HCT116 (cell line): ENCODE measurements around the gene CDKAL1. TPM values are rescaled to one million over a fixed set of nuclear protein-coding genes. Genes with fewer than 3 reads are reported as not detected.

Experiments
- ATAC-seq: fragments of 200-7000 bp; cut with Tn5 transposase; 2 replicates; pipeline ENCODE4 v1.9.1; 2020; ENCODE audit warnings: mild to moderate bottlenecking, moderate library complexity
- BruUV-seq: library from RNA; stranded (reverse); fragments of 400-500 nt; replicated peaks from 2 replicates; lab custom pipeline; 2021; lab: Mats Ljungman, UMichigan
- CTCF ChIA-PET: fragments of 300-600 bp; sonication (Branson Sonifier 250); formaldehyde crosslinking; loops from one replicate; lab custom pipeline; 2021; ENCODE audit warnings: antibody characterized with exemption; lab: Charles Lee
- POLR2A ChIA-PET: fragments of 300-600, 350-600 bp; sonication (Branson Sonifier 250); formaldehyde crosslinking; loops from one replicate; lab custom pipeline; 2021; ENCODE audit warnings: antibody characterized with exemption; lab: Charles Lee
- RAD21 ChIA-PET, 2 experiments: fragments of 300-600 bp; sonication (Branson Sonifier 250); formaldehyde crosslinking; loops; one replicate each; lab custom pipeline; 2023; ENCODE audit warnings: low total read pairs in 2 of 2; ENCODE audit not compliant: uncharacterized antibody in 2 of 2, unreplicated experiment in 2 of 2, low non-redundant PET in 1 of 2; lab: Charles Lee
- DNase-seq: peaks from one replicate; pipeline ENCODE4 v3.0.0-alpha.2; 2010; ENCODE audit warnings: low read depth, low spot score
- H2AFZ ChIP-seq: fragments of 200-600 bp; shearing (Covaris generic), sonication (generic); 2 replicates; pipeline ENCODE4 v1.6.1; 2017; ENCODE audit warnings: low read depth, mixed run types, mixed read lengths, antibody characterized with exemption, low read length; ENCODE audit not compliant: poor library complexity, severe bottlenecking
- H3K27ac ChIP-seq: 2 replicates; pipeline ENCODE4 v1.5.1; 2012; ENCODE audit warnings: low read depth, low read length
- H3K27me3 ChIP-seq: fragments of 200-600 bp; sonication (generic); 2 replicates; pipeline ENCODE4 v1.6.1; 2016; ENCODE audit warnings: mixed run types, low read length, mixed read lengths; ENCODE audit not compliant: insufficient read depth
- H3K36me3 ChIP-seq, 2 experiments: fragments of 200-500 bp in 1 of 2; fragments of 200-600 bp in 1 of 2; sonication (Bioruptor generic) in 1 of 2; sonication (generic) in 1 of 2; 2 replicates each; pipeline versions ENCODE4 v1.5.1 to v1.6.1; 2014 to 2016; ENCODE audit warnings: low read length in 2 of 2, inconsistent platforms in 1 of 2, mixed read lengths in 1 of 2, mixed run types in 1 of 2; ENCODE audit not compliant: insufficient read depth in 2 of 2, control insufficient read depth in 1 of 2
- H3K4me1 ChIP-seq, 2 experiments: fragments of 200-600 bp in 1 of 2; sonication (generic) in 1 of 2; 2 replicates each; pipeline versions ENCODE4 v1.5.1 to v1.6.1; 2012 to 2017; ENCODE audit warnings: low read length in 2 of 2, inconsistent platforms in 1 of 2, mild to moderate bottlenecking in 1 of 2, mixed read lengths in 1 of 2, mixed run types in 1 of 2, moderate library complexity in 1 of 2; ENCODE audit not compliant: insufficient read depth in 2 of 2, control insufficient read depth in 1 of 2
- H3K4me2 ChIP-seq: fragments of 200-600 bp; sonication (generic); 2 replicates; pipeline ENCODE4 v1.6.1; 2017; ENCODE audit warnings: mixed run types, low read length, mixed read lengths
- H3K4me3 ChIP-seq, 2 experiments: fragments of 200-600 bp in 1 of 2; sonication (generic) in 1 of 2; replicated peaks in 1 of 2; 2 replicates each; pipeline ENCODE4 v1.5.1; 2011 to 2016; ENCODE audit warnings: low read length in 2 of 2, control low read depth in 1 of 2, low read depth in 1 of 2, mild to moderate bottlenecking in 1 of 2, mixed read lengths in 1 of 2, mixed run types in 1 of 2
- H3K79me2 ChIP-seq: fragments of 200-600 bp; sonication (generic); 2 replicates; pipeline ENCODE4 v1.6.1; 2017; ENCODE audit warnings: mild to moderate bottlenecking, mixed run types, low read length, moderate library complexity, mixed read lengths; ENCODE audit not compliant: insufficient read depth
- H3K9ac ChIP-seq: fragments of 200-600 bp; sonication (generic); 2 replicates; pipeline ENCODE4 v1.6.1; 2016; ENCODE audit warnings: low read length, mixed read lengths
- H3K9me2 ChIP-seq: fragments of 200-600 bp; sonication (generic), shearing (Covaris generic); 2 replicates; pipeline ENCODE4 v1.6.1; 2017; ENCODE audit warnings: mixed run types, mild to moderate bottlenecking, moderate library complexity; ENCODE audit not compliant: insufficient read depth
- H3K9me3 ChIP-seq, 2 experiments: fragments of 200-500 bp in 1 of 2; fragments of 200-600 bp in 1 of 2; sonication (Bioruptor generic) in 1 of 2; sonication (generic) in 1 of 2; 2 replicates each; pipeline ENCODE4 v1.6.1; 2014 to 2017; ENCODE audit warnings: low read length in 2 of 2, mixed read lengths in 2 of 2, inconsistent platforms in 1 of 2, low read depth in 1 of 2, mild to moderate bottlenecking in 1 of 2, mixed run types in 1 of 2, moderate library complexity in 1 of 2; ENCODE audit not compliant: control insufficient read depth in 1 of 2, insufficient read depth in 1 of 2
- H4K20me1 ChIP-seq: fragments of 200-600 bp; sonication (generic), shearing (Covaris generic); 2 replicates; pipeline ENCODE4 v1.6.1; 2017; ENCODE audit warnings: mixed run types, mild to moderate bottlenecking, moderate library complexity; ENCODE audit not compliant: insufficient read depth
- ATF3 ChIP-seq: IDR thresholded peaks from 2 replicates; pipeline ENCODE4 v1.6.1; 2012
- CBX3 ChIP-seq: IDR thresholded peaks from 2 replicates; pipeline ENCODE4 v1.6.1; 2012; ENCODE audit warnings: low read depth
- CEBPB ChIP-seq: IDR thresholded peaks from 2 replicates; pipeline ENCODE4 v1.6.1; 2012; ENCODE audit warnings: low read depth
- CTCF ChIP-seq, 3 experiments: fragments of 200-600 bp in 1 of 3; sonication (generic) in 1 of 3; IDR thresholded peaks in 2 of 3; conservative IDR thresholded peaks in 1 of 3; 2 replicates each; pipeline ENCODE4 v1.5.1; 2012 to 2017; ENCODE audit warnings: low read depth in 2 of 3, low read length in 2 of 3, antibody characterized with exemption in 1 of 3, borderline replicate concordance in 1 of 3, control low read depth in 1 of 3, mild to moderate bottlenecking in 1 of 3, mixed read lengths in 1 of 3, mixed run types in 1 of 3, moderate library complexity in 1 of 3; ENCODE audit not compliant: insufficient read depth in 1 of 3
- ELF1 ChIP-seq: IDR thresholded peaks from 2 replicates; pipeline ENCODE4 v1.6.1; 2012; ENCODE audit warnings: low read depth, borderline replicate concordance
- EZH2 ChIP-seq: fragments of 200-600 bp; sonication (generic); IDR thresholded peaks from 2 replicates; pipeline ENCODE4 v1.6.1; 2017; ENCODE audit warnings: antibody characterized with exemption, mixed run types
- JUND ChIP-seq: IDR thresholded peaks from 2 replicates; pipeline ENCODE4 v1.6.1; 2012
- POLR2AphosphoS5 ChIP-seq: IDR thresholded peaks from 2 replicates; pipeline ENCODE4 v1.6.1; 2011; ENCODE audit warnings: mild to moderate bottlenecking, low read depth, low read length, moderate library complexity
- RAD21 ChIP-seq: IDR thresholded peaks from 2 replicates; pipeline ENCODE4 v1.6.1; 2012; ENCODE audit warnings: low read depth, mild to moderate bottlenecking
- REST ChIP-seq: IDR thresholded peaks from 2 replicates; pipeline ENCODE4 v1.6.1; 2012; ENCODE audit warnings: low read depth
- SIN3A ChIP-seq: IDR thresholded peaks from 2 replicates; pipeline ENCODE4 v1.6.1; 2012; ENCODE audit warnings: low read depth
- SP1 ChIP-seq: IDR thresholded peaks from 2 replicates; pipeline ENCODE4 v1.6.1; 2012; ENCODE audit warnings: low read depth
- SRF ChIP-seq: IDR thresholded peaks from 2 replicates; pipeline ENCODE4 v1.6.1; 2012; ENCODE audit warnings: low read depth
- TCF7L2 ChIP-seq: IDR thresholded peaks from 2 replicates; pipeline ENCODE4 v1.7.0; 2011; ENCODE audit warnings: borderline replicate concordance, inconsistent platforms; ENCODE audit not compliant: insufficient read depth, insufficient read length; ENCODE audit errors: extremely low read depth
- YY1 ChIP-seq: IDR thresholded peaks from 2 replicates; pipeline ENCODE4 v1.6.1; 2011; ENCODE audit warnings: low read length, low read depth, moderate library complexity, mild to moderate bottlenecking; ENCODE audit not compliant: insufficient replicate concordance; ENCODE audit errors: extremely low read depth
- ZFX ChIP-seq: fragments of 450-650 bp; IDR thresholded peaks from 2 replicates; pipeline ENCODE4 v1.6.1; 2017
- ZNF274 ChIP-seq: fragments of 200-500 bp; sonication (Bioruptor generic); IDR thresholded peaks from 2 replicates; pipeline ENCODE4 v1.6.1; 2014; ENCODE audit warnings: mild to moderate bottlenecking, low read depth, low read length, inconsistent platforms
- intact Hi-C: fragments of 100-400 bp; cut with micrococcal nuclease; formaldehyde crosslinking; loops from 2 replicates; pipeline ENCODE4 v1.10.0; 2022
- total RNA-seq: library from RNA; stranded (reverse); gene quantifications from one replicate; pipeline ENCODE4 v1.2.1, GENCODE V29; 2021; ENCODE audit not compliant: unreplicated experiment

CDKAL1 gene
- total RNA-seq, 1 experiment from 2014 or later: 14.9 TPM

GRCh38 chr6:20791074-20791473 lies 256.8 kb downstream of the CDKAL1 start (continued):
- TF ChIP-seq ATF3 (no peak), TCF7L2 (no peak)

GRCh38 chr6:20791944-20792343 lies 257.7 kb downstream of the CDKAL1 start:
- no peak overlapping the region for H2AFZ ChIP-seq
- H3K9me3 ChIP-seq: no peaks in the 10 kb centered on the region
- intact Hi-C loops: no loop called here
- H3K9ac ChIP-seq: no peak overlapping the region
- H3K4me3 ChIP-seq: no peak overlapping the region
- H4K20me1 ChIP-seq: 0 out of 2 replicates have a peak, but pooled peaks cover 3% of the 10 kb centered on the region
- H3K9me2 ChIP-seq: no peaks in the 10 kb centered on the region
- no peak overlapping the region for H3K27ac ChIP-seq
- H3K4me2 ChIP-seq: no peak overlapping the region
- no peaks in the 10 kb centered on the region for H3K36me3 ChIP-seq
- ChIA-PET RAD21 (no interaction called here), POLR2A (no interaction called here), CTCF (no interaction called here)
- BruUV-seq: no TSS peak
- no peaks in the 10 kb centered on the region for H3K4me1 ChIP-seq
- no peaks in the 10 kb centered on the region for H3K79me2 ChIP-seq
- TF ChIP-seq ELF1 (no peak), SIN3A (no peak), YY1 (no peak), EZH2 (no peak), CBX3 (no peak), CTCF (IDR thresholded peaks at IDR 0.05 in 2 of 3, conservative IDR thresholded peaks at IDR 0.05 in 1 of 3; ENCODE audit: borderline replicate concordance in 1 of 3, insufficient read depth in 1 of 3, low read depth in 2 of 3, low read length in 2 of 3) (no peak), REST (no peak), SRF (no peak), ZFX (no peak), SP1 (no peak), ZNF274 (no peak), RAD21 (no peak), ATF3 (no peak), CEBPB (no peak), POLR2AphosphoS5 (no peak), JUND (no peak)
- DNase-seq (no peak), ATAC-seq (no peak)
- H3K27me3 ChIP-seq: no peaks in the 10 kb centered on the region
